ENCODE measurements around the gene PCMT1. TPM values are rescaled to one million over a fixed set of nuclear protein-coding genes. Genes with fewer than 3 reads are reported as not detected.
"Not testable (repeated sequence)": the region's sequence is repeated elsewhere in the genome, so short reads cannot be mapped to it uniquely, and the experiment has no call there.

PCMT1 gene
- total and polyA plus RNA-seq, 3 donors from 2014 or later = 192 to 220 (median 196) TPM

GRCh38 chr6:149728499-149729234 is 20.9 kb upstream of the PCMT1 start:
- no peaks in the 10 kb centered on the region for H3K4me1 ChIP-seq
- peak overlapping the region in 1 of 2 donors; percentile 0 for H3K27ac ChIP-seq
- no peaks in the 10 kb centered on the region for H3K27me3 ChIP-seq
- intact Hi-C loops (cut with DNase I; ENCODE audit: low total_unique reads) = no loop called here
- no peaks in the 10 kb centered on the region for H3K36me3 ChIP-seq (ENCODE audit: low read depth, missing control alignments)
- no peaks in the 10 kb centered on the region for H3K9me3 ChIP-seq
- TF ChIP-seq CTCF (IDR thresholded peaks at IDR 0.05) = no peak
- TF ChIP-seq POLR2A (IDR thresholded peaks at IDR 0.05) = no peak
- no peak for DNase-seq
- no peak overlapping the region for H3K4me3 ChIP-seq
- 73 to 82% methylated on average over 5 of the region's 5 CpGs for WGBS, 2 donors

GRCh38 chr6:149729824-149730223 is 19.7 kb upstream of the PCMT1 start:
- H3K4me3 ChIP-seq = no peak overlapping the region
- no peak overlapping the region for H3K27ac ChIP-seq
- no peaks in the 10 kb centered on the region for H3K4me1 ChIP-seq
- H3K27me3 ChIP-seq = no peaks in the 10 kb centered on the region
- 81 to 91% methylated on average over 8 of the region's 8 CpGs for WGBS, 2 donors
- H3K9me3 ChIP-seq = no peaks in the 10 kb centered on the region
- no peaks in the 10 kb centered on the region for H3K36me3 ChIP-seq (ENCODE audit: low read depth, missing control alignments)
- TF ChIP-seq CTCF (IDR thresholded peaks at IDR 0.05) (no peak), POLR2A (IDR thresholded peaks at IDR 0.05) (no peak)
- DNase-seq = no peak
- intact Hi-C loops (cut with DNase I; ENCODE audit: low total_unique reads) = loop anchor here (10.0 kb wide), 1 partner anchor 195 kb away; the partner anchor contains the start of gene RAET1G

DNA sequence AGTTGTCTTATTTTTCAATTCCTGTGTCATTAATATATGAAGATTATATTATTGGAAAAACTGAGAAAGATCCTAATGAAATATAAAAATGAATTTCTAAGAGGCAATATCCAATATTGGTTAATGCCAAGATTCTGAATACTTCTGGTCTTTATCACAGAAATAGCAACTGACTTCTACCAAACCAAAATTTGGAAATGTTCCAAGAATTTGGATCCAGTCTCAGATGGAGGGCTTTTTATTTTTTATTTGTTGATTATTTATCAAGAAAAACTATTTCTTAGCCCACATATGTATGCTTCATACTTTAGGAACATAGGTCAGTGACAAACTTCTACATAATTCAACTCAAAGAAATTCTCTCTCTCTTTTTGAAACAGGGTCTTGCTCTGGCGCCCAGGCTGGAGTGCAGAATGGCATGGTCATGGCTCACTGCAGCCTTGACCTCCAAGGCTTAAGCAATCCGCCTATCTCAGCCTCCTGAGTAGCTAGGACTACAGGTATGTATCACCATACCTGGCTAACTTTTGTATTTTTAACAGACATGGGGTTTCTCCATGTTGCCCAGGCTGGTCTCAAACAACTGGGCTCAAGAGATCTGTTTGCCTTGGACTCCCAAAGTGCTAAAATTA is 16.3 kb upstream of the PCMT1 start:
- Histone ChIP-seq H3K9me3 (no peaks in the 10 kb centered on the region), H3K27ac (no peak overlapping the region), H3K4me1 (no peaks in the 10 kb centered on the region), H3K4me3 (no peak overlapping the region), H3K36me3 (ENCODE audit: low read depth, missing control alignments) (no peaks in the 10 kb centered on the region), H3K27me3 (no peaks in the 10 kb centered on the region)
- intact Hi-C loops (cut with DNase I; ENCODE audit: low total_unique reads) = loop anchor here (10.0 kb wide), 1 partner anchor 192 kb away; the partner anchor contains the start of gene RAET1G
- no peak for TF ChIP-seq POLR2A (IDR thresholded peaks at IDR 0.05)
- no peak for TF ChIP-seq CTCF (IDR thresholded peaks at IDR 0.05)
- 91 to 100% methylated on average over 2 of the region's 2 CpGs for WGBS, 2 donors
- no peak for DNase-seq

DNA sequence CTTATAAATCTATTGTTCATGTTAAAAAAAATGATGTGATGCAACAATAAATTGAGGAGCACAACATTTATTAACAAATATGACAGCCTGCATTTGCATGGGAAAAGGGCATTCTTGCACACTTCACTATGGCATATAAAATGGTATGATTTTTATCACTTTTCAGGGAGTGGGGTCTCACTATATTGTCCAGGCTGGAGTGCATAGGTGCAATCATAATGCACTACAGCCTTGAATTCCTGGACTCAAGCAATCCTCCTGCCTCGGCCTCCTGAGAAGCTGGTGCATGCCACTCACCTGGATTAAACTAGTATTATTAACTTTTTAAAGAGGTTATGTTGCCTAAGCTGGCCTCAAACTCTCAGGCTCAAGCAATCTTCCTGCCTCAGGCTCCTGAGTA is 14.6 kb upstream of the PCMT1 start:
- no peaks in the 10 kb centered on the region for H3K27me3 ChIP-seq
- TF ChIP-seq CTCF (IDR thresholded peaks at IDR 0.05) (no peak), POLR2A (IDR thresholded peaks at IDR 0.05) (no peak)
- H3K4me1 ChIP-seq = no peaks in the 10 kb centered on the region
- no peak overlapping the region for H3K4me3 ChIP-seq
- intact Hi-C loops (cut with DNase I; ENCODE audit: low total_unique reads) = loop anchor here (10.0 kb wide), 1 partner anchor 190 kb away; the partner anchor contains the start of gene RAET1G
- no peak overlapping the region for H3K27ac ChIP-seq
- DNase-seq = no peak
- 86 to 89% methylated on average over 1 of the region's 1 CpG for WGBS, 2 donors
- H3K9me3 ChIP-seq = no peaks in the 10 kb centered on the region
- H3K36me3 ChIP-seq (ENCODE audit: low read depth, missing control alignments) = no peaks in the 10 kb centered on the region

DNA sequence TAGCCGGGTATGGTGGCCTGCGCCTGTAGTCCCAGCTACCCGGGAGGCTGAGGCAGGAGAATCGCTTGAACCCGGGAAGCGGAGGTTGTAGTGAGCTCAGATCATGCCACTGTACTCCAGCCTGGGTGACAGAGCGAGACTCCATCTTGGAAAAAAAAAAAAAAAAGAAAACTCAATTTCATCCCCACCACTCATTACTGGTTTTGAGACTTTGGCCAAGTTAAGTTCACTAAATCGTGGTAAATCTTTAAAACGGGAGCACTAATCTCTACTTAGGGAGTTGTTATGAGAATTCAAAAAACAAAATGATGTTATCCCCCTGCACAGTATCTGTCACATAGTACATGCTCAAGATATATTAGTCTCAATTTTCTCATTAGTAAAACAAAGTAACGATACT is 4.3 kb upstream of the PCMT1 start:
- WGBS, 2 donors = 41 to 52% methylated on average over 10 of the region's 10 CpGs
- H3K36me3 ChIP-seq (ENCODE audit: low read depth, missing control alignments); H3K9me3 ChIP-seq; H3K27ac ChIP-seq; H3K27me3 ChIP-seq; DNase-seq; intact Hi-C loops (cut with DNase I; ENCODE audit: low total_unique reads): not testable (repeated sequence)
- Histone ChIP-seq H3K4me1 (peaks cover 12% of the 10 kb centered on the region), H3K4me3 (peak overlapping the region; percentile 67 to 89)

Data from testis (tissue), 3 donors.